DOHH2 (cell line): ENCODE data around the gene ANKS1B.

Source experiments
- CTCF ChIP-seq: fragments of 200-600 bp; sonication (generic); IDR thresholded peaks from one replicate; pipeline ENCODE4 v1.5.1; 2014; ENCODE audit warnings: antibody characterized with exemption, mild to moderate bottlenecking, low read depth, low read length; ENCODE audit not compliant: poor library complexity, severe bottlenecking
- EZH2phosphoT487 ChIP-seq: fragments of 200-600 bp; sonication (generic); IDR thresholded peaks from 2 replicates; pipeline ENCODE4 v1.6.1; 2017; ENCODE audit warnings: borderline replicate concordance, mild to moderate bottlenecking, antibody characterized with exemption, low read length, moderate library complexity, mixed read lengths

GRCh38 chr12:98935847-98936246 is 1048.9 kb downstream of the ANKS1B start:
- TF ChIP-seq CTCF (no peak), EZH2phosphoT487 (no peak)
